Stimulated activated naive B cell treated with anti-CD40 and anti-IgM and Interleukin-4, amounts not matched to agents 10 μg/mL and 1 μg/mL and 100 μg/mL, for 72 hours (primary cell): ENCODE results near the gene KRT72.

Experiments
- ATAC-seq, 2 donors: fragments of 150-1000 bp; cut with Tn5 transposase; replicated peaks; 2 replicates each; pipeline ENCODE4 v1.10.0; 2021; ENCODE audit warnings: moderate library complexity in 1 of 2
- DNase-seq: peaks from one replicate; pipeline ENCODE4 v3.0.0; 2021
- H3K27ac Mint-ChIP-seq: one replicate; pipeline ENCODE4 v1.8.0; 2022; ENCODE audit warnings: mild to moderate bottlenecking, mixed read lengths
- H3K27me3 Mint-ChIP-seq, 2 donors: one replicate each; pipeline ENCODE4 v1.8.0; 2022; ENCODE audit warnings: mixed read lengths in 2 of 2
- H3K36me3 Mint-ChIP-seq, 2 donors: one replicate each; pipeline ENCODE4 v1.8.0; 2022; ENCODE audit warnings: mixed read lengths in 2 of 2, mild to moderate bottlenecking in 1 of 2
- H3K4me1 Mint-ChIP-seq, 2 donors: one replicate each; pipeline ENCODE4 v1.8.0; 2022; ENCODE audit warnings: mixed read lengths in 2 of 2, mild to moderate bottlenecking in 1 of 2
- H3K4me3 Mint-ChIP-seq, 2 donors: one replicate each; pipeline ENCODE4 v1.8.0; 2022; ENCODE audit warnings: mild to moderate bottlenecking in 2 of 2, mixed read lengths in 2 of 2, moderate library complexity in 1 of 2
- H3K9me3 Mint-ChIP-seq, 2 donors: one replicate each; pipeline ENCODE4 v1.8.0; 2022; ENCODE audit warnings: mixed read lengths in 2 of 2, mild to moderate bottlenecking in 1 of 2

KRT72 gene

DNA sequence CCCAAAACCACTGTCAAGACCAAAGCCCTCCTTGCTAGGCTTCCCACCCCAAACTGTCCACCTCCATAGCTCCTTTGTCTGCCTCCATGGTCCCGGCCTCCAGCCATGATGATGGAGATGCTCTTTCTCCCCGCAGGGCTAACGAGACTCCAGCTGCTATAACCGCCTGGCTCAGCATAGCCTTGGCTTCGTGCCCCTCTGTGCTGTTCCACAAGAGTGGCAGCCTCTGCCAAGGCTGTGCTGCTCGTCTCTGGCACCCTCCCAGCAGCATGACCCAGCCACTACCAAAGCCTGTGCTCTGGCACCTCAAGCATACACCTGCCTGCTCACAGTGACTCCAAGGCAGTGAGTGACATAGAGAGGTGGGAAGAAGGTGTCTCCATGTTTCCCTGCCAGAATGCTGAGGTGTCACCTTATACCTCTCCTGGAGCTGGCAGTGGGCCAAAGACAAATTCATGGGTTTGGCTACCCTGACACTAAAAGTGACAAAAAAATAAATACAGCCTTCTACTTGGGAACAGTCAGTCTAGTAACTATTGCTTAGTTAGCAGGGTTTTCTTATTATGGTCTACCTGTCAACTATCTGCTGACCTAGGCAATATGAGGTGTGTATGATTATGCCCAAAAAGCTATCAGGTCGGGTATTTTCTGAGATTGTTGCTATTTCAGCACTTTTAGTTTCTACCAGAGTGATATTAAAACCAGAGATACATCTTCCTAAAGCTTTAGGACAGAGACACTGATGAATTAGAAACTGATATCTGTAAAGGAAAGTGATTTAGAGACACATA, 33.2 kb upstream of the KRT72 start:
- no peaks in the 10 kb centered on the region for H3K4me1 Mint-ChIP-seq
- H3K27ac Mint-ChIP-seq, result no peak overlapping the region

DNA sequence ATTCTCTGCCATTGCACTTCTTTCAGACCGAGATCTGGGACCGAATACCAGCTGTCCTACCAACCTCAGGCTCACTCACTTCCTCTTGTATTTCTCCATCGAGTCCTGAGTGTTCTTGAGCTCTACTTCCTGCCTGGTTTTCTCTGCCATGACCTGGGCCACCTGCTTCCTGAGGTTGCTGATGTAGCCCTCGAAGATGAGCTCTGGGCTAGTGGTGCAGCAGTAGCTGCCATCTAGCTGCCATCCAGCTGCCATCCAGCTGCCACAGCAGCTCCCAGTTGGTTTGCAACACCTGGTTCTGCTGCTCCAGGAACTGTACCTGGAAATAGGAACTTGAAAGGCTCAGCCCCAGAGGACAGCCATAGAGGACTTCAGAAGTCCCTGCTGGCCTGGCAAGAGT, 32.1 kb upstream of the KRT72 start:
- Mint-ChIP-seq H3K36me3 (no peaks in the 10 kb centered on the region), H3K4me1 (no peaks in the 10 kb centered on the region), H3K27me3 (peaks cover 10 to 20% of the 10 kb centered on the region in 2 donors), H3K27ac (no peak overlapping the region), H3K4me3 (no peak overlapping the region), H3K9me3 (no peaks in the 10 kb centered on the region)
- DNase-seq, result no peak
- no peak for ATAC-seq

More for the DNA sequence above, 33.2 kb upstream of the KRT72 start:
- no peaks in the 10 kb centered on the region for H3K36me3 Mint-ChIP-seq
- no peaks in the 10 kb centered on the region for H3K9me3 Mint-ChIP-seq
- ATAC-seq, result no peak
- H3K4me3 Mint-ChIP-seq, result no peak overlapping the region
- DNase-seq, result no peak
- peaks cover 11 to 20% of the 10 kb centered on the region in 2 donors for H3K27me3 Mint-ChIP-seq

DNA sequence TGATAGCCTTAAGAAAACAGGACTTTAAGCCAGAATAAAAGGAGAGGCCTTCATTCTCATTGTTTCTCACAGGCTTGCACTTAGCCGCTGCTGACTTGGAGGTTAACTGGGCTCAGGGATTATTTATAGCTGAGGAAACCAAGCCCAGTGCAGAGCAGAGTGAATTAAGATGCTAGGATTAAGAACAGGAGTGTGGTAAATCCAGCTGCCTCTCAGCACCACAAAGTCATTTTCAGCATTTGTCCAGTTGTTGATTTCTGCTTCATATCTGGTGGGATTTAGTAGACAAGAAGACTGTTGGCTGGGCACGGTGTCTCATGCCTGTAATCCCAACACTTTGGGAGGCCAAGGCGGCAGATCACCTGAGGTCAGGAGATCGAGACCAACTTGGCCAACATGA, 31.4 kb upstream of the KRT72 start:
- Mint-ChIP-seq H3K36me3 (no peaks in the 10 kb centered on the region), H3K27me3 (peaks cover 10 to 20% of the 10 kb centered on the region in 2 donors), H3K4me3 (no peak overlapping the region), H3K27ac (no peak overlapping the region), H3K9me3 (no peaks in the 10 kb centered on the region), H3K4me1 (no peaks in the 10 kb centered on the region)
- ATAC-seq (no peak), DNase-seq (no peak)

DNA sequence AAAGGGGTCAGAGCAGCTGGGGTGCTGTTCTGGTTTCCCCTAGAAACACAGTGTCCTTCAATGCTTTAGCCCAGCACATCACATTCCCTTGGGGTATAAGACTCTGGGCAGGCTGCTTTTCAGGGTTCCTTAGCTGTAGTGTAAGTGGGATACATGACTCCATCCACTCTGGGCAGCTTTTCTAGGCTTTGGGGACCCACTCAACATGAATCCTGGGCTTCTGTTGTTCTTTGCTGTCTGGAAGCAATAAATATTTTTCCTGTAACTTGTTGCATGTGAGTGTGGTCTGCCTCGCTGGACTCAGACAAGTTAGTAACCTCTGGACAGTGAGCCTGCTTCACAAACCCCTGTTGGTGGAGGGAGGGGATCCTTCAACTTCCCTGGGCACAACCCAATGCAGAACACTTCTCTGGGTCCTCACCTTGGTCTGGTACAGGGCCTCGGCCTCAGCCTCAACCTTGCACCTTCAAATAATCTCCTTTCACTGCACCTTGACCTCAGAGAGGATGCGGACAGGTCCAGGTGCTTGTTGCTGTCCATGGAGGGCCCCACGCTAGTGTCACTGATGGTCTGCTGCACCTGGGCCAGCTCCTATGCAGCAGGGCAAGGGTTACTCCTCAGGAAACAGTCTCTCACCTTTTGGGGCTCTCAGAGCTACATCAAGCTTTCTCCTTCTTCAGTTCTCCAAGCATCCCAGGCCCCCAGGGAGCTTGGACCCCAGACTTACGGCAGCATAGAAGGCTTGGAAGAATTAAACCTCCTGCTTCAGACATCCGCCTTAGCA, 30.6 kb upstream of the KRT72 start:
- Mint-ChIP-seq H3K36me3 (no peaks in the 10 kb centered on the region), H3K27me3 (peaks cover 9 to 20% of the 10 kb centered on the region in 2 donors), H3K4me3 (no peak overlapping the region), H3K9me3 (no peaks in the 10 kb centered on the region), H3K4me1 (no peaks in the 10 kb centered on the region), H3K27ac (no peak overlapping the region)
- ATAC-seq, result no peak
- no peak for DNase-seq

DNA sequence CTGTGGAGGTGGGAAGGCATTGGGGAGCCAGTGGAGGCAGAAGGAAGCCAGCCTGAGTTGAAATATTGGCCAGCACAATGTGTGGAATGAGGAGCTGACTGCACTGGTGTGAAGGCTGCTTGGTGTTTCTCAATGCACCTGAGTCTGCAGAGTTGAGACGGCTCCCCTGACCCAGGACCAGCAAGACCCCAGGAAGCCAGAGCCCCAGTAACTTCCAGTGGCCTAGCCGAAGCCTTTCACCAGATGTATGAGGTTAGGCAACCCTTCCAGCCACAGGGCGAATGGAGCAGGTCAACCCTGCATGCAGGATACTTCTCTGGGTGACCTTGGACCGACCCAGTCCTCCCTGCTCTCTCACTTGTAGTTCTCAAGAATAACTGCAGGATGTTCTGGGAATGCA, 30.0 kb upstream of the KRT72 start:
- Mint-ChIP-seq H3K9me3 (no peaks in the 10 kb centered on the region), H3K27ac (no peak overlapping the region), H3K36me3 (no peaks in the 10 kb centered on the region), H3K27me3 (peaks cover 6 to 20% of the 10 kb centered on the region in 2 donors), H3K4me1 (no peaks in the 10 kb centered on the region), H3K4me3 (no peak overlapping the region)
- ATAC-seq (no peak), DNase-seq (no peak)

DNA sequence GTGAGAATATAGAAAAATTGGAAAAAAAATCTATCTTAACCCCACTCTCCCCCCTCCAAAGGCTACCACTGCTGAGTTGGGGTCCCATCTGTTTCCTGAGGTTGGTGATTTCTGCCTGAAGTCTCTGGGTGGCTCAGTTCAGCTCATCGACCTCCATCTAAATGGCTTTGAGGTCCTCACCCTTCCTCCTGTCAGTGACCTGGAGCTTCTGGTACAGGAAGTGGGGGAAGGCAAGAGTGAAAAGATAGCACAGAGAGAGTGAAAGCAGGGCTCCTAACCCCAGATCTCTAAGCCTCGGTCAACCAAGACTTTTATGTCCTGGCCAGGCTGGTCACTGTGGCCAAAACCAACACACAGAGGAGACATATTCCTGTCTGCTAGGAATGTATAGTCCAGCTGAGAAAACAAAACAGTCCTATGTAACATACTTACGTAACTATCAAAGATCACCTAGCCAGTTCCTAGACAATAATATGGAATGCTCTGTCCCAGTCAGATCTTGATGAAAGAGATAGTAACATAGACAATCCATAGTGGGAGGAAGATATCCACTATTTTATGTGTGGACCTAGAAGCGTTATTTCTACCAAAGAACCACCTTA, 29.4 kb upstream of the KRT72 start:
- Mint-ChIP-seq H3K4me3 (no peak overlapping the region), H3K36me3 (no peaks in the 10 kb centered on the region), H3K27ac (no peak overlapping the region), H3K9me3 (no peaks in the 10 kb centered on the region), H3K27me3 (peaks cover 6 to 20% of the 10 kb centered on the region in 2 donors), H3K4me1 (no peaks in the 10 kb centered on the region)
- DNase-seq (no peak), ATAC-seq (no peak)

DNA sequence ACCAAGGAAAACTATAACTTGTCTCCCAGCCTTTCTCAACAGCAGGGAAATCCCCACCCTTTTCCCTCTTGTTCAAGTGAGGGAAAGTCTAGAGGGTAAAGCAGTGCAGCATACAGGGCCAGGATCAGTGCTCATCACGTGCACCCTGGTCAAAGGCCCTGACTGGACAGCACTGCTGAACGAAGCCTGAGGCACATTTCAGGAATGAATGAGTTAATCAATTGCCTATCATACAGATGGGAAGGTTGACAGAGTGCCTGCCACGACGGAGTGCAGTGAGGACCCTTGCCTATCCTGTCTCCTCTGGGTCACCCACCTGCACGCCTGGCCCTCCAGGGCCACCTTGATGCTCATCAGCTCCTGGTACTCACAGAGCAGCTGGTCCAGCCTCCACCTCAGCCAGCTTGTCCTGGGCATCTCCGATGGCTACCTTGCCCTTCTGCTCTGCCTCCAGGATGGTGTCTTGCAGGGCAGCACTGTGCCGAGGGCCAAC, 28.8 kb upstream of the KRT72 start:
- H3K4me1 Mint-ChIP-seq, result no peaks in the 10 kb centered on the region
- H3K4me3 Mint-ChIP-seq, result no peak overlapping the region
- peaks cover 3 to 20% of the 10 kb centered on the region in 2 donors for H3K27me3 Mint-ChIP-seq

DNA sequence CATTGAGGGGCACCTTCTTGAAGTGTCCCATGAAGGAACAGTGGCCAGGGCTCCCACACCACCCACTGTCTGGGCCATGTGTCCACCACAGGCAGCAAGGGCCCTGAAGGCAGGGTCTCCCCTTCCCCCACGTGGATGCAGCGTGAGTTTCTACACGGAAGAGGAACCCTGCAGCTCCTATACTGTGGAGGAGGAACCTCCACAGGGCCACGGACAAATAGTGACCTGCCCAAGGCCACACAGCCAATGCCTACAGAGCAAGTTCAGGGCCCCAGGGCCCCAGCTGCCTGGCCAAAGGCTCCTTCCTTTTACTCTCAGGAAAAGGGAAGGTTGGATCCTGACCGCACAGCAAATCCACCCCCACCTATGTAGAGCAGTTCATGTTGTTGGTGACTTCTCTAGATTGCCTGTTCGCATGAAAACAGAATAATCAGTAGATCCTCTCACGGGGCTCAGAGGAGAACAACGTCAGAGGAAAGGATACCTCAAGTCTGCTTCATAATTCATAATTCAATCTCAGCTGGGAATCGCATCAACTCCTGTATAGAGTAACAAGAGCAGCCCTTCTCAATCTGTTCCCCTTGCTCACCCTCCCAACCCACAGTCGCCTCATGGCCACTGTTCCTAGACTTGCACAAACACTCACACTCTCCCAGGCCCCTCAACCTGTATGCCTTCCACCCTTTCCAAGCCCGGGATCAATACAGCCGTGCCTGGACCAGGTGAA, 28.2 kb upstream of the KRT72 start:
- no peak for ATAC-seq
- no peak overlapping the region for H3K27ac Mint-ChIP-seq
- H3K4me1 Mint-ChIP-seq, result no peaks in the 10 kb centered on the region
- H3K4me3 Mint-ChIP-seq, result no peak overlapping the region
- peaks cover 3 to 19% of the 10 kb centered on the region in 2 donors for H3K27me3 Mint-ChIP-seq
- H3K36me3 Mint-ChIP-seq, result no peaks in the 10 kb centered on the region
- no peak for DNase-seq
- no peaks in the 10 kb centered on the region for H3K9me3 Mint-ChIP-seq

More for the DNA sequence above, 28.8 kb upstream of the KRT72 start:
- DNase-seq, result no peak
- H3K27ac Mint-ChIP-seq, result no peak overlapping the region
- no peak for ATAC-seq
- H3K36me3 Mint-ChIP-seq, result no peaks in the 10 kb centered on the region
- H3K9me3 Mint-ChIP-seq, result no peaks in the 10 kb centered on the region

DNA sequence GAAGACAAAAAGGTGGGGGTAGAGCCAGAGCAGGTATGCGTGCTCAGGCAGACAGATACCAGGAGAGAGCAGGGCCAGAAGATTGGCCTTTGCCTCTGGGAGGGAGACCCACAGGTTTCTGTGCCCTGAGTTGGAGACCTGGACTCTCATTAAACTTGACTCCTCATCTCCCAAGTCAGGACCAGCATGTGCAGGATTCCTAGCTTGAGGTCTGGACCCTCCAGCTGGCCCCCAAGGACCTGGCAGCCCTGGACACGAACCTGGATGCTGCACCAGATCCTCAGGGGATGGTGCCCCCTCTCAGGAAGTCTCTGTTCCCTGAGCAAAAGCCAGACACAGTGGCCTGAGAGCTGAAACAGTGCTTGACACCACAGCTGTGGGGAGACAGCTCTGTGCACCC, 27.6 kb upstream of the KRT72 start:
- no peak for DNase-seq
- H3K36me3 Mint-ChIP-seq, result no peaks in the 10 kb centered on the region
- H3K4me1 Mint-ChIP-seq, result no peaks in the 10 kb centered on the region
- no peak overlapping the region for H3K4me3 Mint-ChIP-seq
- no peak overlapping the region for H3K27ac Mint-ChIP-seq
- peaks cover 3 to 13% of the 10 kb centered on the region in 2 donors for H3K27me3 Mint-ChIP-seq
- ATAC-seq, result no peak
- no peaks in the 10 kb centered on the region for H3K9me3 Mint-ChIP-seq

DNA sequence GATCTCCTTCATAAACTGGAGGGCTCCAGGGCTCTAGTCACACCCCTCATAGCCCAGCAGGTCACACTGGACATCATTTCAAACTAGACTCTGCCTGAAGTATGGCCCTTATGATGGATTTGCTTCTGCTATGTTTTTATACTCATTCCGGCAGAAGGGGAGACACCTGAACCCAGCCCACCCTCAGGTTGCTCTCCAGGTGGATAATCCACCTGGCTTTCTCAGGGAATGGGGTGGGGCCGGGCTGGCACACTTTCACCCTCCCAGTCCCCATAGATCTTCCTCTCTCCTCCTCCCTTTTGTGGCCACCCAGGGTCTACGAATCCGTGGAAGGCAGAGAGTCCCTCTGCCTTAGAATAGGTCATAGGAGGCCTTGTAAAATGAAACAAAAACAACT, 26.8 kb upstream of the KRT72 start:
- no peak overlapping the region for H3K4me3 Mint-ChIP-seq

DNA sequence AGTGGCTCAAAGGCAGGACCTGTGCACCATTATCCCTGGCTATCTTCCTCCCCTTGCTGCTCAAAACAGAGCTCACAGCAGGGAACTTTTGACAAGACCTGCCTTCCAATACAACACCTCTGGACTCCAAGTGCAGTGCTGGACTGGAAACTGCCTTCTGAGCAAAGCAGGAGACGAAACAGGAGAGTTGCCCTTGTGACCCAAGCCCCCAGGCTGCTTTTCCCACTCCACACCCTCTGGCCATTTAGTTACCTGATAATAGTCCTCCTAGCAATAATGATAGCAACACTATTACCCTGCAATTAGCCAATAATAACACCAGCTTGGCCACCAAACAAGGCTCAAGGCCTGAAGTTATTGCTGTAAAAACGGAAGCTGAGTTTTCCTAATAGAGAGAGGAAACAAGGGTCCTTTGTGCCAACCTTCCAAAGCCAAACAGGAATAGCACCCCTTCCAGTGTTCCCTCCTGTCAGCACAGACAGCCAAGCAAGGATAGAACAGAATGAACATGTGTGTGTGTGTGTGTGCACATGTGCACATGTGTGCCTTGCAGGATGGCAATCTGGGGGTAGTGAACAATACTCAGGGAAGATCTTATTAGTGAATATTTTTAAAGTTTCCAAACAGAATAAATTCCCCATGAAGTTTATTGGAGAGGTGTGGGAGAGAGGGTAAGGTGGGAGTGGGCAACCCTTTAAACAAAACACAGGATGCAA, 26.3 kb upstream of the KRT72 start:
- H3K4me3 Mint-ChIP-seq, result no peak overlapping the region
- ATAC-seq (no peak), DNase-seq (no peak)
- H3K4me1 Mint-ChIP-seq, result no peaks in the 10 kb centered on the region
- no peak overlapping the region for H3K27ac Mint-ChIP-seq
- peaks cover 7 to 13% of the 10 kb centered on the region in 2 donors for H3K27me3 Mint-ChIP-seq
- no peaks in the 10 kb centered on the region for H3K36me3 Mint-ChIP-seq
- H3K9me3 Mint-ChIP-seq, result peaks cover 0 to 8% of the 10 kb centered on the region in 2 donors

More for the DNA sequence above, 26.8 kb upstream of the KRT72 start:
- Mint-ChIP-seq H3K9me3 (peaks cover 0 to 2% of the 10 kb centered on the region in 2 donors), H3K4me1 (no peaks in the 10 kb centered on the region), H3K36me3 (no peaks in the 10 kb centered on the region), H3K27me3 (peaks cover 3 to 13% of the 10 kb centered on the region in 2 donors), H3K27ac (no peak overlapping the region)
- no peak for ATAC-seq
- DNase-seq, result no peak

DNA sequence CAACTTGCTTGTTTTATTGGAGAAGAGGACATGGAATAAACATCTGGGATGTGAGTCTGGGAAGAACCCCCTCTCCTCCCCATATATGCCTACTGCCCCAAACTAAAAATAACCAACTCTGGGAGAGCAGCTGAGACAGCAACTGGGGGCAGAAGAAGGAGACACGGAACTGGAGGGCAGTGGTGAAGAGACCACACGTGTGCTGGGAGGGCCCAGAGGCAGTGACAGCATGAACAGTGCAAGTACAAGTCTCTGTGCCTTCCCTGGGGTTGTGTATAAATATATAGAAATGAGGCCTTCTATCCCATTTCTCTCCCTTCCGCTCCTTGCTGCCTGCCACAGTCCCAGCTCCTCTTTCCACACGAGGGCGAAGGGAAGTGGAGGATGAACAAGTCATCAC, 21.1 kb upstream of the KRT72 start:
- no peak for DNase-seq
- Mint-ChIP-seq H3K27me3 (peaks cover 16 to 19% of the 10 kb centered on the region in 2 donors), H3K4me1 (no peaks in the 10 kb centered on the region), H3K9me3 (peaks cover 0 to 8% of the 10 kb centered on the region in 2 donors), H3K36me3 (no peaks in the 10 kb centered on the region), H3K27ac (no peak overlapping the region), H3K4me3 (no peak overlapping the region)
- no peak for ATAC-seq

DNA sequence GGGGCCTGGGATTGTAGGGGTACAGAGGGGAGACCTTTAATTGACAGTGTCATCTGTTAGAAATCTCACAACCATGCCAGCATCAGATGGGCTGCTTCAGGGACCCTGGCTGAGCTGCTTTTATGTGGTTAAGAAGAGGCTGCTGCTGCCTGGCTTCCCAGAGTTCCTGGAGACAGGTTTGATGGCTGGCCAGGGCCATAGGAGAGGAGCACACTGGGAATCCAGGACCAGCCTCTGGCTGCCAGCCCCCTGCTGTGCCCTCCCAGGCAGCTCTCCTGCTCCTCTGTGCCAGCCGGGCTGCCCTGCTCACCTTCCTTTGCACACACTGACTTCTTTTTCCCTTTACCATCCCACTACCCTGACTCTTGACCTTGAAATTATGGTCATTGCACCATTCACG, 17.6 kb upstream of the KRT72 start:
- Mint-ChIP-seq H3K27ac (no peak overlapping the region), H3K27me3 (peaks cover 21 to 26% of the 10 kb centered on the region in 2 donors), H3K4me1 (no peaks in the 10 kb centered on the region), H3K4me3 (no peak overlapping the region), H3K9me3 (peaks cover 0 to 8% of the 10 kb centered on the region in 2 donors), H3K36me3 (no peaks in the 10 kb centered on the region)
- ATAC-seq (no peak), DNase-seq (no peak)
